Measurements from ENCODE around the gene CPN1. TPM values are rescaled to one million over a fixed set of nuclear protein-coding genes. Genes with fewer than 3 reads are reported as not detected.

Gene CPN1
- total RNA-seq, 1 experiment from 2014 or later: not detected

DNA sequence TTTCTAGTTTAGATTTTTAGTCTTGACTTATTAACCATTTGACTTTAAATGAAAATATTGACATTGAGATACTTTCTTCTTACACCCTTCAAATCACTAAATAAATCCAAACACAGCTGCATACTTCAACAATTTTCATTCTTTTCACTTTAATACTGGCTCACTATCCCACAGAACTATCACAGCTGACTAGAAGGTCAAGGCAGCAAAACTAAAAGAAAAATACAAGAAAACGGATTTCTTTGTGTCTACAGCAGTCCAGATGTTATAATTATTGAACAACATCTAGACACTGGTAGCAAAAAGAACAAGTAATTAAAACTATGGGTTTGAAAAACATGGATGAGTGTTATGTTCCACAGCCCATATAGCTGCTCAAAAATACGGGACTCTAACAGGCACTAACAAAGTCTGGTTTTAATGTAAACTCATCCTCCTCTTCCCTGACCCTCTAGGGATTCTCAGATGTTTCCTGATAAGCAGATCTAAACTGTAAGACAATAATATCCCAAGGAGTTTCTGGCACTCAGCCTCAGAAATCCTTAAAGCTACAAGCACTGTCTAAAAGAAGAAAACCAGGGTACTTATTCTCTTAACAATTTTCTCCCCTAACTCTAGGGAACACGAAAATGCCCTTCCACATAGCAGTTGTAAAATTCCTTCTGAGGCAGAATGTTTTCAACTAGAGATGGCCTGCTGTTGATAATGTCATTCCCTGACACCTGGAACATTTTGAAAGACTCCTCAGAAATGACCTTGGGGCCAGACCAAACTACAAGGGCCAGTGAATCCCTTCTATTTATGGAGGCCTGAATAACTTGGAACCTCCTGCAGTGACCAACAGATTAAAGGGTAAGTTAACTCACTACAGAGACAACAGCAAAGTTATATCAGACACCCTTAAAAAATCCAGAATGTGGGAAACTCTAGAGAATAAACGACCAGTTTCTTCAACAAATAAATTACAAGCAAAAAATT lies 84.7 kb downstream of the CPN1 start:
- DNase-seq (ENCODE audit: low read depth): peak; percentile 69

DNA sequence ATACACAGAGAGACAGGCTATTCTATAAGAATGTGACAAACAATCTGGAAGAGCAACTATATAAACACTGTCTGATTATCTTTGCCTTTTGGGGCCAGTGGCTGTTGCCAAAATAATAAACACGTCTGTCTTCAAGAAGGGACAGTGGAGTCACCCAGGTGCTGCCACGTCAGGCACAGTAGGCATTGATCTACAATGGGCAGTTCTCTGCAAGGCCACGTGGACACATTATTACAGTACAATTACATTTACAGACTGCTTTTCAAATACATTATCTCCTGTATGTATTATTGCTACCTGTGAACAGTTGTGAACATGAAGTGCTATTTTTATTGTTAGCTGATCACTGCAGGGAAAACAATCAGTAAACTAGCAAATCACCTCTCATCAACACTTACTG lies 86.0 kb downstream of the CPN1 start:
- DNase-seq (ENCODE audit: low read depth): no peak

DNA sequence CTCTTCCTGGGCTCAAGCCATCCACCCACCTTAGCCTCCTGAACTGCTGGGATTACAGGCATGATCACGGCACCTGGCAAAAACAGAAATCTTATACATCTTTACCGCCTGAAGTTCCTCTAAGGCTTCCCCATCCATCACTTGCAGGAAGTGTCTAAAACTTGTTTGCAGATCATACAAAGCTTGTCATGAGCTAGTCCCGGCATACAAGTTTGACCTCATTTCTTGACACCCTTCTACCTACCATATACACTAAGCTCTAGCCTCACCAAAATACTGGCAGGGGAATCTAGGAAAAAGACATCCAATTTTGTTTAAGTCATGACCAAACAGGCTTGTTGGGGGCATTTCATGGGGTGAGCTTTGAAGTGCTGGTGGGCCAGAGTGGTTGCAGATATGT lies 86.4 kb downstream of the CPN1 start:
- DNase-seq (ENCODE audit: low read depth): no peak

DNA sequence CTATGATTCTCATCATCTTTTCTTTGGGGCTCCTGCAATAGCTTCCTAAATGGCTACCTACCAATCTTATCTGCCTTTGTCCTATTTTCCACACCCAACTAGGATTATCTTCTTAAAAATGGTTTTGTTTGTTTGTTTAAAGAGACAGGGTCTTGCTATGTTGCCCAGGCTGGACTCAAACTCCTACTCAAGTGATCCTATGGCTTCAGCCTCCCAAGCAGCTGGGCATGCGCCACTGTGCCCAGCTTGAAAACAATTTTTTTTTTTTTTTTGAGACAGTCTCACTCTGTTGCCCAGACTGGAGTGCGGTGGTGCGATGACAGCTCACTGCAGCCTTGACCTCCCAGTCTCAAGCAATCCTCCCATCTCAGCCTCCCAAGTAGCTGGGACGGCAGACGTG lies 86.9 kb downstream of the CPN1 start:
- DNase-seq (ENCODE audit: low read depth): no peak

DNA sequence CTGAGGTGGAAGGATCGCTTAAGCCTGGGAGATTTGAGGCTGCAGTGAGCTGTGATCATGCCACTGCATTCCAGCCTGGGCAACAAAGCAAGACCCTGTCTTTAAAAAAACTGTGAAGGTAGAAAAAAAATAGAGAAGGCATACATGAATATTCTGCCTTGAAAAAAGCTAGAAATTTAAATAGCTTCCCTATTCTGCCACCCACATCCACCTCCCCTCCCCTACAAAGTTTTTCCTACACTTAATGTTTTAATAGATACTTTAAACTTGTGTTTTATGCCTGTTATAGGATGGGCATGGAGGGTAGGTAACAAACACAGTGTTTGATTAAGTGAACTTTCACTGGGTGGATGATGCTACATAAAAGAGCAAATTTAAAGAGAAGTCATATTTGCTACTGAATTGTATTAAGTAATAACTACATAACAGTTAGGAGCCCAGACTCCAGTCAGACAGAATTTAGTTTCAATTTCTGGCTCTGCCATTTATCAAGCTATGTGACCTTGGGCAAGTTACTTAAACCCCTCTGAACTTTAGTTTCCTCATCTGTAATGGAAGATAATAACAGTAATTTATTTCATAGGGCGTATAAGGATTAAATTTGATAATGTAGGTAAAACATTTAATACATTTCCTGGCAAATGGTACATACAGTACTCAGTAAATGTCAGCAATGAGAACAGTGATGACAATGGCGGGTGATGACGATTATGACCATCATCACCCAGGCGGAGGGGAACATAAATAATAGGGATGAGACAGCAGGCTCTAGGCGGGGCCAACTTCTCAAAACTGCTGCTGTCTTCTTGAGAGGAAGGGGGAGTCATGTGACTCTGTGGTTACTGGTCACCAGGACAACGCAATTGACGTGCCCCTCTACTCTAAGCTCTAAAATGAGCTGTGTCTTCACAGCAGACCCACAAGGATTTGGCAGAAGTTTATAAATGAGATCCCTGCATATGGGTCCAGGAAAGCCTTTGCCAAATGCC lies 87.7 kb downstream of the CPN1 start:
- DNase-seq (ENCODE audit: low read depth): peak; percentile 94

Other genes with a start within 250 kb of the CPN1 start
- 17.4 and 29.4 TPM in 2 replicates for gene DNMBP, start 71.9 kb downstream of the CPN1 start, total RNA-seq (2014; rRNA removed; shearing (Covaris generic))
- 34.6 and 64.3 TPM in 2 replicates for gene ERLIN1, start 104.2 kb upstream of the CPN1 start, total RNA-seq (2014; rRNA removed; shearing (Covaris generic))
- gene CHUK, start 147.7 kb upstream of the CPN1 start, total RNA-seq (2014; rRNA removed; shearing (Covaris generic)): 19.6 and 28.8 TPM in 2 replicates
- gene CWF19L1, start 185.8 kb upstream of the CPN1 start, total RNA-seq (2014; rRNA removed; shearing (Covaris generic)): 26.7 and 37.8 TPM in 2 replicates
- 45.6 and 58.3 TPM in 2 replicates for gene BLOC1S2, start 204.8 kb upstream of the CPN1 start, total RNA-seq (2014; rRNA removed; shearing (Covaris generic))
- not detected in 2 replicates for gene PKD2L1, start 248.4 kb upstream of the CPN1 start, total RNA-seq (2014; rRNA removed; shearing (Covaris generic))